Fibroblast of the aortic adventitia (primary cell): ENCODE data around the gene TDRD6. TPM values are rescaled to one million over a fixed set of nuclear protein-coding genes. Genes with fewer than 3 reads are reported as not detected.

Experiments
- DNase-seq: peaks from one replicate; pipeline ENCODE4 v3.0.0-alpha.2; 2010; ENCODE audit warnings: low read depth
- H3K4me3 ChIP-seq: 2 replicates; pipeline ENCODE4 v1.5.1; 2011; ENCODE audit warnings: low read depth, mild to moderate bottlenecking, control low read depth, low read length, moderate library complexity
- total RNA-seq: library from RNA; depleted of rRNA; stranded (reverse); fragments of >200 nt; gene quantifications from 2 replicates; pipeline ENCODE4 v1.2.3, GENCODE V29; 2012; ENCODE audit warnings: low replicate concordance
- TF ChIP-seq, protein P1 (sequence below): IDR thresholded peaks from 2 replicates; pipeline ENCODE4 v1.5.1; 2011; ENCODE audit warnings: mild to moderate bottlenecking, low read length, control low read depth, inconsistent platforms; ENCODE audit not compliant: insufficient read depth

TDRD6 gene
- total RNA-seq, 1 donor: 0.18 TPM

GRCh38 chr6:46690911-46691451 lies 3.3 kb downstream of the TDRD6 start:
- H3K4me3 ChIP-seq: no peak overlapping the region
- TF ChIP-seq, protein P1, sequence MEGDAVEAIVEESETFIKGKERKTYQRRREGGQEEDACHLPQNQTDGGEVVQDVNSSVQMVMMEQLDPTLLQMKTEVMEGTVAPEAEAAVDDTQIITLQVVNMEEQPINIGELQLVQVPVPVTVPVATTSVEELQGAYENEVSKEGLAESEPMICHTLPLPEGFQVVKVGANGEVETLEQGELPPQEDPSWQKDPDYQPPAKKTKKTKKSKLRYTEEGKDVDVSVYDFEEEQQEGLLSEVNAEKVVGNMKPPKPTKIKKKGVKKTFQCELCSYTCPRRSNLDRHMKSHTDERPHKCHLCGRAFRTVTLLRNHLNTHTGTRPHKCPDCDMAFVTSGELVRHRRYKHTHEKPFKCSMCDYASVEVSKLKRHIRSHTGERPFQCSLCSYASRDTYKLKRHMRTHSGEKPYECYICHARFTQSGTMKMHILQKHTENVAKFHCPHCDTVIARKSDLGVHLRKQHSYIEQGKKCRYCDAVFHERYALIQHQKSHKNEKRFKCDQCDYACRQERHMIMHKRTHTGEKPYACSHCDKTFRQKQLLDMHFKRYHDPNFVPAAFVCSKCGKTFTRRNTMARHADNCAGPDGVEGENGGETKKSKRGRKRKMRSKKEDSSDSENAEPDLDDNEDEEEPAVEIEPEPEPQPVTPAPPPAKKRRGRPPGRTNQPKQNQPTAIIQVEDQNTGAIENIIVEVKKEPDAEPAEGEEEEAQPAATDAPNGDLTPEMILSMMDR: no peak
- peak; percentile 11 for DNase-seq

DNA sequence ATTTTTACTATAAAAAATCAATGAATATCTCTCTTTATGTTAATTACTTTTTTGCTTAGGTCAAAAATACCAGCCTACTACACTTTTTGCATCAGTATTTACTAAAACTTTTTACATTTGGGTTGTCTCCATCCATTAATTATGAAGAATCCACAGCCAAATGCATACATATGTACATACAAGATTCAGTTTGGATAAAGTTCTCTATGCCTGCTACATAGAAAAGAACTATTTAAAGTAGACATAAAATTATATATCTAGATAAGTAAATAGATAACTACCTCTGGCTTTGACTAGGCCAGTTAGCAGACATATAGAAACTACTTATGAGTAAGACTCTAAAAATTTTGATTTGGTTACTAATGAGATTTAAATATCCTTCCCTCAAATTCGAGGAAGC lies 12.3 kb downstream of the TDRD6 start:
- DNase-seq: no peak
- TF ChIP-seq, protein P1: no peak
- H3K4me3 ChIP-seq: no peak overlapping the region

GRCh38 chr6:46704562-46704961 lies 16.9 kb downstream of the TDRD6 start:
- TF ChIP-seq, protein P1: no peak
- no peak overlapping the region for H3K4me3 ChIP-seq
- peak; percentile 22 for DNase-seq

DNA sequence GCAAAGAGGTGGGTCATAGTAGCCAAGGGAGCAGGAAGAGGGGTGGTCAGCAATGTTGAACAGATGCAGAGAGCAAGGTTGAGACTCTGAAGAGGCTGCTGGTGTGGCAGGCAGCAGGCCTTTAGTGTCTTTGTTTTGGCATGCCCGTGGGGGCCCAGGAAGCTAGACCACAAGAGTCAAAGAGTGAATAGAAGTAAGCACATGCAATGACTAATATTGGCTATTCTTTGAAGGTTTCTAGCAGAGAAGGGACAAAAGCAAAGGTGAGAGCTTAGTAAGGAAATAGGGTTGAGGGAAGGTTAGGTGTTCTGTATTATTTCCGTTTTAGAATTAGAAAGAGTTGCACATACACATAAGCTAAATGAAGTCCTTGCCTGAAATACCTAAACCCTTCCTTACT lies 18.8 kb downstream of the TDRD6 start:
- TF ChIP-seq, protein P1: no peak
- DNase-seq: no peak
- H3K4me3 ChIP-seq: no peak overlapping the region

- no peak for DNase-seq
- TF ChIP-seq, protein P1: no peak
- H3K4me3 ChIP-seq: no peak overlapping the region
Measured at GRCh38 chr6:46711491-46711890, 23.8 kb downstream of the TDRD6 start.

- TF ChIP-seq, protein P1: no peak
- no peak for DNase-seq
- no peak overlapping the region for H3K4me3 ChIP-seq
Measured at GRCh38 chr6:46715141-46715540, 27.5 kb downstream of the TDRD6 start.

- no peak overlapping the region for H3K4me3 ChIP-seq
- peak; percentile 47 for DNase-seq
- TF ChIP-seq, protein P1: no peak
Measured at GRCh38 chr6:46719099-46719498, 31.4 kb downstream of the TDRD6 start.
